ENCODE measurements around the gene MTMR6.
"Not testable (repeated sequence)": the region's sequence is repeated elsewhere in the genome, so short reads cannot be mapped to it uniquely, and the experiment has no call there.

Gene MTMR6

GRCh38 chr13:25286969-25287961 lies at the start of gene MTMR6:
TSS of gene MTMR6 (minus strand) at chr13:25287488. CDS start at chr13:25287247, 241 bp downstream.
- DNase-seq, result peak; percentile 96

GRCh38 chr13:25335856-25336255 lies 48.6 kb upstream of the MTMR6 start:
- no peak for DNase-seq

GRCh38 chr13:25330541-25330940 lies 43.3 kb upstream of the MTMR6 start:
- DNase-seq, result no peak

GRCh38 chr13:25329706-25330105 lies 42.4 kb upstream of the MTMR6 start:
- no peak for DNase-seq

- no peak for DNase-seq
Measured at GRCh38 chr13:25324100-25324499, 36.8 kb upstream of the MTMR6 start.

GRCh38 chr13:25319771-25320170 lies 32.5 kb upstream of the MTMR6 start:
- DNase-seq, result no peak

- DNase-seq, result not testable (repeated sequence)
Measured at GRCh38 chr13:25318946-25319345, 31.7 kb upstream of the MTMR6 start.

GRCh38 chr13:25310891-25311290 lies 23.6 kb upstream of the MTMR6 start:
- no peak for DNase-seq

GRCh38 chr13:25306671-25307464 lies 19.6 kb upstream of the MTMR6 start:
- DNase-seq, result no peak

- DNase-seq, result no peak
Measured at GRCh38 chr13:25302121-25302520, 14.8 kb upstream of the MTMR6 start.

- peak; percentile 92 for DNase-seq
Measured at GRCh38 chr13:25301347-25302113, 14.2 kb upstream of the MTMR6 start, which contains the start of gene NUP58. TSS of gene NUP58 (plus strand) at chr13:25301625. CDS start at chr13:25301774, 149 bp downstream.

GRCh38 chr13:25300861-25301346 lies 13.6 kb upstream of the MTMR6 start:
- peak; percentile 22 for DNase-seq

GRCh38 chr13:25295701-25296100 lies 8.4 kb upstream of the MTMR6 start:
- no peak for DNase-seq

- no peak for DNase-seq
Measured at GRCh38 chr13:25295228-25295627, 7.9 kb upstream of the MTMR6 start.

GRCh38 chr13:25292301-25292700 lies 5.0 kb upstream of the MTMR6 start:
- no peak for DNase-seq

- no peak for DNase-seq
Measured at GRCh38 chr13:25291691-25292090, 4.4 kb upstream of the MTMR6 start.

GRCh38 chr13:25288966-25289365 lies 1.7 kb upstream of the MTMR6 start:
- no peak for DNase-seq

- no peak for DNase-seq
Measured at GRCh38 chr13:25286308-25286968, 850 bp downstream of the MTMR6 start.

GRCh38 chr13:25281935-25282332 lies 5.4 kb downstream of the MTMR6 start:
- DNase-seq, result no peak

- DNase-seq, result no peak
Measured at GRCh38 chr13:25281193-25281934, 5.9 kb downstream of the MTMR6 start.

GRCh38 chr13:25280396-25280795 lies 6.9 kb downstream of the MTMR6 start:
- no peak for DNase-seq

All from activated CD8-positive, alpha-beta memory T cell treated with anti-CD3 and anti-CD28 coated beads, Interleukin-2, amount 50 U/mL, for 4 hours (primary cell).